Mesothelial cell of epicardium (in vitro differentiated cells): ENCODE measurements around the gene PTDSS2. TPM values are rescaled to one million over a fixed set of nuclear protein-coding genes. Genes with fewer than 3 reads are reported as not detected.

Experiments used
- DNase-seq, 2 experiments: peaks; one replicate each; pipeline ENCODE4 v3.0.0; 2021; ENCODE audit warnings: low spot score in 2 of 2; ENCODE audit not compliant: unreplicated experiment in 2 of 2
- H3K27ac Mint-ChIP-seq: 2 replicates; pipeline ENCODE4 v1.8.0; 2021; ENCODE audit warnings: mixed read lengths
- H3K27me3 Mint-ChIP-seq: 2 replicates; pipeline ENCODE4 v1.8.0; 2021; ENCODE audit warnings: low read depth, mixed read lengths
- H3K36me3 Mint-ChIP-seq: 2 replicates; pipeline ENCODE4 v1.8.0; 2021; ENCODE audit warnings: mixed read lengths
- H3K4me1 Mint-ChIP-seq: 2 replicates; pipeline ENCODE4 v1.8.0; 2021; ENCODE audit warnings: mixed read lengths
- H3K4me3 Mint-ChIP-seq: 2 replicates; pipeline ENCODE4 v1.8.0; 2021; ENCODE audit warnings: mild to moderate bottlenecking, moderate library complexity, mixed read lengths
- H3K9me3 Mint-ChIP-seq: 2 replicates; pipeline ENCODE4 v1.8.0; 2021; ENCODE audit warnings: mixed read lengths
- total RNA-seq: library from RNA; stranded (reverse); gene quantifications from 3 replicates; pipeline ENCODE4 v1.2.1, GENCODE V29; 2021
- TF ChIP-seq, protein P1 (sequence below): fragments of 200-600 bp; sonication (generic); IDR thresholded peaks from one replicate; pipeline ENCODE4 v1.5.0; 2021; ENCODE audit warnings: antibody characterized with exemption; ENCODE audit not compliant: unreplicated experiment

The PTDSS2 gene
- total RNA-seq, 1 donor from 2014 or later: 49.7 TPM

GRCh38 chr11:444396-445144 is 5.5 kb upstream of the PTDSS2 start:
- no peaks in the 10 kb centered on the region for H3K27me3 Mint-ChIP-seq
- H3K4me3 Mint-ChIP-seq: no peak overlapping the region
- TF ChIP-seq, protein P1, sequence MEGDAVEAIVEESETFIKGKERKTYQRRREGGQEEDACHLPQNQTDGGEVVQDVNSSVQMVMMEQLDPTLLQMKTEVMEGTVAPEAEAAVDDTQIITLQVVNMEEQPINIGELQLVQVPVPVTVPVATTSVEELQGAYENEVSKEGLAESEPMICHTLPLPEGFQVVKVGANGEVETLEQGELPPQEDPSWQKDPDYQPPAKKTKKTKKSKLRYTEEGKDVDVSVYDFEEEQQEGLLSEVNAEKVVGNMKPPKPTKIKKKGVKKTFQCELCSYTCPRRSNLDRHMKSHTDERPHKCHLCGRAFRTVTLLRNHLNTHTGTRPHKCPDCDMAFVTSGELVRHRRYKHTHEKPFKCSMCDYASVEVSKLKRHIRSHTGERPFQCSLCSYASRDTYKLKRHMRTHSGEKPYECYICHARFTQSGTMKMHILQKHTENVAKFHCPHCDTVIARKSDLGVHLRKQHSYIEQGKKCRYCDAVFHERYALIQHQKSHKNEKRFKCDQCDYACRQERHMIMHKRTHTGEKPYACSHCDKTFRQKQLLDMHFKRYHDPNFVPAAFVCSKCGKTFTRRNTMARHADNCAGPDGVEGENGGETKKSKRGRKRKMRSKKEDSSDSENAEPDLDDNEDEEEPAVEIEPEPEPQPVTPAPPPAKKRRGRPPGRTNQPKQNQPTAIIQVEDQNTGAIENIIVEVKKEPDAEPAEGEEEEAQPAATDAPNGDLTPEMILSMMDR: no peak
- no peak for DNase-seq
- peaks cover 21% of the 10 kb centered on the region for H3K4me1 Mint-ChIP-seq
- no peaks in the 10 kb centered on the region for H3K9me3 Mint-ChIP-seq
- H3K36me3 Mint-ChIP-seq: no peaks in the 10 kb centered on the region
- no peak overlapping the region for H3K27ac Mint-ChIP-seq

DNA sequence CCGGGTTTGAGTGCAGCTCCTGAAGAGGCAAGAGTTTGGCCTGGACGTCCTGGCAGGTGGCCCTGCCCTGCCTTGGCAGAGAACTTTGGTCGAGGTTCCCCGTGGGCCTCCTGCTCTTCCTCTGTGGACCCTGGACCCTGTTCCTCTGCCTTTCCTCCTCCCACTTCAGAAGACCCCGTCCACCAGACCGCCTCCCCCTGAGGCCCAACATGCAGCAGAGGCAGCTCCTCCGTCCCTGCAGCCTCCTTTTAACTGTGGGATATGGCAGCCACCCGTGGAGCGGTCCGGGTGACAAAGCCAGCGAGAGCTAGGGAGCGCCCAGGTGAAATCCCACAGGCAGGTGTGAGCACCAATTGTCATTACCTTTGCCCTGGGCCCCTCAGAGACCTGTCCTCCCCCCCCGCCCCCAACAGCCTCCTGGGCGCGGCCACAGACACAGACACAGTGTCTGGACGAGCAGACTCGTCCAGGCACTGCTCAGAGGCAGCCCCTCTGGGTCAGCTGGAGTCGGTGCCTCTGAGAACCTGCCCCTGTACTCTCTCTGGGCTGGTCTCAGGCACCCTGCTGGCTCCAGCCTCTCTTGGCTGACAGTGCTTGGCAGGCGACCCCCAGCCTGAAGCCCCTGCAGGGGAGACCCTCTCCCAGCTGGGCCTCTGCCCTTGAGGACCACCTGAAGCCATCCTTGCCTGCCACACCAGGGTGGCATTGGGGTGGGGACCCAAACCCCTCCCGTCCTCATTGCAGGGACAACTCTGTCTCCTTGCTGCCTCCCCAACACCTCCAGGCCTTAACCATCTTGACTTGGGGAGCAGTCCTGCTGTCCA is 4.1 kb upstream of the PTDSS2 start:
- no peak for DNase-seq
- peak overlapping the region; percentile 85 for H3K27ac Mint-ChIP-seq
- H3K36me3 Mint-ChIP-seq: no peaks in the 10 kb centered on the region
- H3K4me1 Mint-ChIP-seq: peaks cover 28% of the 10 kb centered on the region
- TF ChIP-seq, protein P1: no peak
- H3K4me3 Mint-ChIP-seq: no peak overlapping the region
- H3K27me3 Mint-ChIP-seq: no peaks in the 10 kb centered on the region
- no peaks in the 10 kb centered on the region for H3K9me3 Mint-ChIP-seq

GRCh38 chr11:446891-447290 is 3.2 kb upstream of the PTDSS2 start:
- TF ChIP-seq, protein P1: no peak
- no peak for DNase-seq
- no peaks in the 10 kb centered on the region for H3K9me3 Mint-ChIP-seq
- H3K4me1 Mint-ChIP-seq: peaks cover 33% of the 10 kb centered on the region
- no peaks in the 10 kb centered on the region for H3K27me3 Mint-ChIP-seq
- H3K36me3 Mint-ChIP-seq: no peaks in the 10 kb centered on the region
- no peak overlapping the region for H3K4me3 Mint-ChIP-seq
- H3K27ac Mint-ChIP-seq: peak overlapping the region; percentile 85

- H3K4me3 Mint-ChIP-seq: peak overlapping the region; percentile 77
These were observed 2.0 kb upstream of the PTDSS2 start for GRCh38 chr11:447923-448731.

More at GRCh38 chr11:447923-448731, 2.0 kb upstream of the PTDSS2 start:
- TF ChIP-seq, protein P1: peak; percentile 75
- Mint-ChIP-seq H3K27me3 (no peaks in the 10 kb centered on the region), H3K27ac (peak overlapping the region; percentile 93), H3K4me1 (peaks cover 33% of the 10 kb centered on the region), H3K9me3 (no peaks in the 10 kb centered on the region), H3K36me3 (no peaks in the 10 kb centered on the region)
- peak; percentile 96 for DNase-seq
